CD4-positive, alpha-beta memory T cell (primary cell): ENCODE data around the gene ZNF837. TPM values are rescaled to one million over a fixed set of nuclear protein-coding genes. Genes with fewer than 3 reads are reported as not detected.

Experiments
- CTCF ChIA-PET: fragments of 350-600 bp; sonication (Branson Sonifier 250); formaldehyde crosslinking; loops from one replicate; lab custom pipeline; 2021; ENCODE audit warnings: inconsistent platforms; ENCODE audit not compliant: partially characterized antibody; lab: Charles Lee
- POLR2A ChIA-PET: fragments of 350-600 bp; sonication (Branson Sonifier 250); formaldehyde crosslinking; loops from one replicate; lab custom pipeline; 2021; ENCODE audit not compliant: partially characterized antibody; lab: Charles Lee
- DNase-seq, 5 donors: peaks; one replicate each; pipeline versions ENCODE4 v3.0.0 to v3.0.0-alpha.2; 2020 to 2022; ENCODE audit warnings: mixed read lengths in 1 of 5
- H3K27ac ChIP-seq: one replicate; pipeline ENCODE4 v1.7.0; 2013; ENCODE audit warnings: low read depth, low read length
- H3K27me3 ChIP-seq: 2 replicates; pipeline ENCODE4 v1.7.0; 2013; ENCODE audit warnings: mild to moderate bottlenecking, low read length, moderate library complexity; ENCODE audit not compliant: insufficient read depth
- H3K36me3 ChIP-seq: 2 replicates; pipeline ENCODE4 v1.7.0; 2013; ENCODE audit warnings: mild to moderate bottlenecking, low read length, moderate library complexity; ENCODE audit not compliant: insufficient read depth
- H3K4me1 ChIP-seq: 2 replicates; pipeline ENCODE4 v1.7.0; 2013; ENCODE audit warnings: mild to moderate bottlenecking, low read length, moderate library complexity; ENCODE audit not compliant: insufficient read depth
- H3K4me3 ChIP-seq, 2 donors: one replicate each; pipeline ENCODE4 v1.7.0; 2013; ENCODE audit warnings: low read length in 2 of 2, mild to moderate bottlenecking in 1 of 2
- H3K9me3 ChIP-seq, 2 donors: one replicate each; pipeline ENCODE4 v1.7.0; 2013; ENCODE audit warnings: low read length in 2 of 2, control low read depth in 1 of 2; ENCODE audit not compliant: control insufficient read depth in 1 of 2
- H3K27ac Mint-ChIP-seq, 7 donors: one replicate each; pipeline ENCODE4 v1.8.0; 2020 to 2021; ENCODE audit warnings: mixed read lengths in 7 of 7, mild to moderate bottlenecking in 6 of 7, inconsistent platforms in 3 of 7, moderate library complexity in 3 of 7
- H3K27me3 Mint-ChIP-seq, 2 donors: one replicate each; pipeline ENCODE4 v1.8.0; 2020 to 2021; ENCODE audit warnings: mixed read lengths in 2 of 2
- H3K36me3 Mint-ChIP-seq, 2 donors: one replicate each; pipeline ENCODE4 v1.8.0; 2020 to 2021; ENCODE audit warnings: mixed read lengths in 2 of 2, inconsistent platforms in 1 of 2, mild to moderate bottlenecking in 1 of 2
- H3K4me1 Mint-ChIP-seq, 4 donors: one replicate each; pipeline ENCODE4 v1.8.0; 2020 to 2021; ENCODE audit warnings: mixed read lengths in 4 of 4, mild to moderate bottlenecking in 1 of 4
- H3K4me3 Mint-ChIP-seq, 8 donors: one replicate each; pipeline ENCODE4 v1.8.0; 2020 to 2021; ENCODE audit warnings: mixed read lengths in 8 of 8, mild to moderate bottlenecking in 7 of 8, moderate library complexity in 6 of 8, inconsistent platforms in 3 of 8
- H3K9me3 Mint-ChIP-seq, 8 donors: one replicate each; pipeline ENCODE4 v1.8.0; 2020 to 2021; ENCODE audit warnings: mixed read lengths in 8 of 8, mild to moderate bottlenecking in 5 of 8, inconsistent platforms in 3 of 8, moderate library complexity in 1 of 8
- intact Hi-C: fragments of 100-400 bp; cut with micrococcal nuclease; formaldehyde crosslinking; loops from one replicate; pipeline ENCODE4 v1.15.1; 2023
- polyA plus RNA-seq, 2 donors: library from polyadenylated mRNA; unstranded; fragments of 300-500 nt; fragmentation: Illumina TruSeq; gene quantifications; one replicate each; pipeline ENCODE4 v1.2.3, GENCODE V29; 2021
- total RNA-seq, 2 experiments: library from RNA; stranded (reverse); gene quantifications; one replicate each; pipeline ENCODE4 v1.2.3, GENCODE V29; 2021

ZNF837 gene
- total RNA-seq (1 to 10 TPM; 3.4 to 3.5 TPM), polyA plus RNA-seq (1 to 10 TPM; 3.8 to 4.6 TPM)

DNA sequence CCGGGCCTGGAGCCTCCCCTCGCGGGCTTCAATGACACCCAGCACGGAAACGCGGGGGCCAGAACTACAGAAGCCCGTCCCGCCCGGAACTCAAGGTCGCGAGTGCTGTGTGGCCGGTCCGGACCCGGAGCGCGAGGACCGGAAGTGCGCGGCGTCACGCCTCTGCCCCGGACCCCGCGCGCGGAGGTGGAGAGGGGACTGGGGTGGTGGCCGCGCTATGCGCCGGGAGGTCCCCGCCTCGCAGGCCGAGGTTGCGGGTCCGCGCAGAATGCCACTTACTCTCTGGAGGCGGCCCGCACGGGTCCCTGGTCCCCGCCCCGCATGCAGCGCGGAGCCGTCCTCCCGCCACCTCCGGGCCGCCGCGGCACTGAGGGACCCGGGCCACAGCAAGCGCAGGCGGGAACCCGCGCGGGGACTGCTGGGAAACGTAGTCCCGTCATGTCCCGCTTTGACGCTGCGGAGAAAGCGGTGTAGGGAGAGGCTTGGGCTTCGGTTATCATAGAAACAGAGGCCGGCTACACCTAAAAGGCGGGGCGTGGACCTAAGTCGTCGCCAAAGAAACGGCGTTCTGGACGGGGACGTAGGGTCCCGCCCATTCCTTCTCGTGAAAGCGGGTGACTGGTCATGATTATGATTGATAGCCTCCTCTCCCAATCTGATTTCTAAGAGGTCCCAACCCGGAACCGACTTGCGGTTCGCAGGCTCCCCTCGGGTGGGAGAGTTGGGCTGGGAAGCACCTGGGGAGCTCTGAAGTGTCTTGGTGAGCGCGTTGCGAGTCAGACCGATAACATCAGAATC lies at the start of gene ZNF837:
ZNF837 (minus strand) TSS at position 369 of the 798 bp plus-strand sequence. CDS start 11,698 bp downstream, outside the sequence.
- POLR2A ChIA-PET = interaction anchor here (0.9 to 3.6 kb wide), 9 partner anchors 11 to 163 kb away, joined by 3 to 44 read pairs (median 6); partner anchors contain the start of genes TRIM28, ZBTB45, ZNF324B and ZNF497
- CTCF ChIA-PET = interaction anchor here (1.0 to 1.1 kb wide), 2 partner anchors 18 to 73 kb away, joined by 3 to 4 read pairs; partner anchors contain the start of gene ZNF497
- Histone ChIP-seq H3K4me1 (peaks cover 26% of the 10 kb centered on the region), H3K27ac (peak within 1 kb of the TSS; percentile 89), H3K27me3 (no peaks in the 10 kb centered on the region), H3K4me3 (peak within 1 kb of the TSS; percentile 61 to 85), H3K9me3 (no peaks in the 10 kb centered on the region), H3K36me3 (no peaks in the 10 kb centered on the region)
- Mint-ChIP-seq H3K4me3 (peak within 1 kb of the TSS; percentile 91 to 97 (median 95)), H3K27ac (peak within 1 kb of the TSS; percentile 84 to 98 (median 97)), H3K4me1 (peaks cover 18 to 42% (median 26%) of the 10 kb centered on the region in 4 donors), H3K27me3 (no peaks in the 10 kb centered on the region), H3K36me3 (peaks cover 0 to 4% of the 10 kb centered on the region in 2 donors), H3K9me3 (peaks cover 0 to 2% (median 0%) of the 10 kb centered on the region in 8 donors)
- DNase-seq = peak; percentile 97 to 100 (median 99)
- intact Hi-C loops = loop anchor here (1.0 to 10.0 kb wide), 13 partner anchors 19 to 198 kb away; partner anchors contain the start of genes ERVK3-1, ZNF132, ZNF274 and ZNF324

DNA sequence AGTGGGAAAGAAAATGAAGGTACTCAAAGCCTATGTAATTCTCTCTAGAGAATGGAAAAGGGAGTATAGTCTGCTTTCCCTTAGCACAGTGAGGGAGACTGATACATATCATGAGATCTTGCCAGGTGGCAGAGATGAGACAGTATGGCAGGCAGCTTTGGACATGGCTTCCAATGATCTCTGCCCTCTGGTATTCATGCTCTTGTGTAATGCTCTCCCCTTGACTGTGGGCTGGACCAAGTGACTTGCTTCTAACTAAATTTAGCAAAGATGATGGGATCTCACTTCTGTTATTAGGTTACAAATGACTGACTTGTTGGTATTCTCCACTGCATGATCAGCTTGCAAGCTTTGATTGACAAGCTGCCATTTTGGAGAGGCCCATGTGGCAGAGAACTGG lies 48.9 kb upstream of the ZNF837 start:
- H3K4me1 Mint-ChIP-seq = peaks cover 0 to 1% (median 0%) of the 10 kb centered on the region in 4 donors
- no peaks in the 10 kb centered on the region for H3K27me3 Mint-ChIP-seq
- no peak overlapping the region for H3K4me3 ChIP-seq
- H3K36me3 ChIP-seq = peaks cover 6% of the 10 kb centered on the region
- DNase-seq = no peak
- peaks cover 20 to 59% of the 10 kb centered on the region in 2 donors for H3K9me3 ChIP-seq
- H3K36me3 Mint-ChIP-seq = peaks cover 19 to 25% of the 10 kb centered on the region in 2 donors
- ChIA-PET POLR2A (interaction anchor here (1.1 to 1.4 kb wide), 2 partner anchors 10 to 21 kb away, joined by 3 to 5 read pairs; partner anchors contain the start of genes ZNF132 and ZNF584), CTCF (no interaction called here)
- H3K27me3 ChIP-seq = no peaks in the 10 kb centered on the region
- H3K27ac ChIP-seq = no peak overlapping the region
- H3K9me3 Mint-ChIP-seq = peaks cover 0 to 87% (median 62%) of the 10 kb centered on the region in 8 donors
- H3K4me1 ChIP-seq = no peaks in the 10 kb centered on the region
- intact Hi-C loops = no loop called here
- H3K27ac Mint-ChIP-seq = no peak overlapping the region
- no peak overlapping the region for H3K4me3 Mint-ChIP-seq

DNA sequence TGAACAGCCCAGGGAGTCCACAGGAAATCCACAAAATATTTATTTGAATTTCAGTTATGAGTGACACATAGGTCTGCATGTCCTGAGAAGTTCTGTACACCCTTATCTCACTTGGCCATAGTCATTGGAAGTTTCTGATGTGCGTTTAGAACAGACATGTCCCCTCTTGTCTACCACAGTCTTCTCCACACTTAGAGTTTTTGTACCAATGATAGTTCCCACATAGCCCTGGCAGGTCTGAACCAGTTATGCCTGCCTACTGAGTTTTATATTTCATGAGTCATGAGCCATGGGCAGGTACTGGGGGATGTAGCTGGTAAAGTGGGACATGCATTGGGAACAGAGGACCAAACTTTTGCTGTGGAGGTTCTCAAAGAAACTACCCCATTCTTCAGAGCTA lies 47.8 kb upstream of the ZNF837 start:
- peaks cover 17 to 48% of the 10 kb centered on the region in 2 donors for H3K9me3 ChIP-seq
- H3K27me3 Mint-ChIP-seq = no peaks in the 10 kb centered on the region
- H3K27me3 ChIP-seq = no peaks in the 10 kb centered on the region
- H3K4me1 ChIP-seq = no peaks in the 10 kb centered on the region
- peaks cover 10 to 16% of the 10 kb centered on the region in 2 donors for H3K36me3 Mint-ChIP-seq
- no peak overlapping the region for H3K4me3 Mint-ChIP-seq
- H3K9me3 Mint-ChIP-seq = peaks cover 0 to 77% (median 51%) of the 10 kb centered on the region in 8 donors
- no peak overlapping the region for H3K4me3 ChIP-seq
- H3K36me3 ChIP-seq = no peaks in the 10 kb centered on the region
- no peak for DNase-seq
- CTCF ChIA-PET = no interaction called here
- intact Hi-C loops = no loop called here
- no peak overlapping the region for H3K27ac ChIP-seq
- H3K27ac Mint-ChIP-seq = no peak overlapping the region
- H3K4me1 Mint-ChIP-seq = peaks cover 0 to 1% (median 0%) of the 10 kb centered on the region in 4 donors
- POLR2A ChIA-PET = no interaction called here

DNA sequence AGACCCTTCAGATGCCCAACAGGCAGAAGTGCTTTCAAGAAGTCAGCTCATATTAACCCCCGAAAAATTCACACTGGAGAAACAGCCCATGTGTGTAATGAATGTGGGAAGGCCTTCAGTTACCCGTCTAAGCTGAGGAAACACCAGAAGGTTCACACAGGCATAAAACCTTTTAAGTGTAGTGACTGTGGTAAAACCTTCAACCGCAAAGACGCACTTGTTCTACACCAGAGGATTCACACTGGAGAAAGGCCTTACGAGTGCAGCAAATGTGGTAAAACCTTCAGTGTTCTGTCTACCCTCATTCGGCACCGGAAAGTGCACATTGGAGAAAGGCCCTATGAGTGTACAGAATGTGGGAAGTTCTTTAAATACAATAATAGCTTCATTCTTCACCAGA lies 36.2 kb upstream of the ZNF837 start:
- Histone ChIP-seq H3K4me3 (no peak overlapping the region), H3K9me3 (no peaks in the 10 kb centered on the region), H3K36me3 (peaks cover 24% of the 10 kb centered on the region), H3K27me3 (no peaks in the 10 kb centered on the region), H3K4me1 (no peaks in the 10 kb centered on the region), H3K27ac (no peak overlapping the region)
- no peak overlapping the region for H3K27ac Mint-ChIP-seq
- H3K9me3 Mint-ChIP-seq = no peaks in the 10 kb centered on the region
- no peaks in the 10 kb centered on the region for H3K27me3 Mint-ChIP-seq
- POLR2A ChIA-PET = no interaction called here
- H3K4me1 Mint-ChIP-seq = peaks cover 0 to 3% (median 1%) of the 10 kb centered on the region in 4 donors
- CTCF ChIA-PET = interaction anchor here (1.6 kb wide), 1 partner anchor 9 kb away, joined by 3 read pairs; no protein-coding TSS in a partner anchor
- no peak overlapping the region for H3K4me3 Mint-ChIP-seq
- intact Hi-C loops = no loop called here
- DNase-seq = no peak
- peaks cover 32 to 34% of the 10 kb centered on the region in 2 donors for H3K36me3 Mint-ChIP-seq

DNA sequence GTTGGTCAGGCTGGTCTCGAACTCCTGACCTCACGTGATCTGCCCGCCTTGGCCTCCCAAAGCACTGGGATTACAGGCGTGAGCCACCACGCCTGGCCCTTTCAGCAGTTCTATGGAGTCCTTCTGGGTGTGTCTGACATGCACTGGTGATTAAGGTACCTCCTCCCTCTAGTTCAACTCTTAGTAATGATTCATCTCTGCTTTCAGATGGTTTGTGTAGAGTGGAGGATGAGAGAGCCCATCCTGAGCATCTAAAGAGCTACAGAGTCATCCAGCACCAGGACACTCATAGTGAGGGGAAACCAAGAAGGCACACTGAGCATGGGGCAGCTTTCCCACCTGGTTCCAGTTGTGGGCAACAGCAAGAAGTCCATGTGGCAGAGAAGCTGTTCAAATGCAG lies 35.8 kb upstream of the ZNF837 start:
- H3K4me1 ChIP-seq = no peaks in the 10 kb centered on the region
- peaks cover 0 to 3% (median 1%) of the 10 kb centered on the region in 4 donors for H3K4me1 Mint-ChIP-seq
- ChIA-PET POLR2A (no interaction called here), CTCF (interaction anchor here (1.6 kb wide), 1 partner anchor 10 kb away, joined by 3 read pairs; no protein-coding TSS in a partner anchor)
- H3K27me3 Mint-ChIP-seq = no peaks in the 10 kb centered on the region
- peaks cover 32 to 34% of the 10 kb centered on the region in 2 donors for H3K36me3 Mint-ChIP-seq
- no peak overlapping the region for H3K4me3 ChIP-seq
- no peak overlapping the region for H3K4me3 Mint-ChIP-seq
- H3K27ac ChIP-seq = no peak overlapping the region
- no peaks in the 10 kb centered on the region for H3K27me3 ChIP-seq
- H3K9me3 ChIP-seq = no peaks in the 10 kb centered on the region
- H3K9me3 Mint-ChIP-seq = no peaks in the 10 kb centered on the region
- intact Hi-C loops = no loop called here
- DNase-seq = no peak
- H3K36me3 ChIP-seq = peaks cover 24% of the 10 kb centered on the region
- no peak overlapping the region for H3K27ac Mint-ChIP-seq

DNA sequence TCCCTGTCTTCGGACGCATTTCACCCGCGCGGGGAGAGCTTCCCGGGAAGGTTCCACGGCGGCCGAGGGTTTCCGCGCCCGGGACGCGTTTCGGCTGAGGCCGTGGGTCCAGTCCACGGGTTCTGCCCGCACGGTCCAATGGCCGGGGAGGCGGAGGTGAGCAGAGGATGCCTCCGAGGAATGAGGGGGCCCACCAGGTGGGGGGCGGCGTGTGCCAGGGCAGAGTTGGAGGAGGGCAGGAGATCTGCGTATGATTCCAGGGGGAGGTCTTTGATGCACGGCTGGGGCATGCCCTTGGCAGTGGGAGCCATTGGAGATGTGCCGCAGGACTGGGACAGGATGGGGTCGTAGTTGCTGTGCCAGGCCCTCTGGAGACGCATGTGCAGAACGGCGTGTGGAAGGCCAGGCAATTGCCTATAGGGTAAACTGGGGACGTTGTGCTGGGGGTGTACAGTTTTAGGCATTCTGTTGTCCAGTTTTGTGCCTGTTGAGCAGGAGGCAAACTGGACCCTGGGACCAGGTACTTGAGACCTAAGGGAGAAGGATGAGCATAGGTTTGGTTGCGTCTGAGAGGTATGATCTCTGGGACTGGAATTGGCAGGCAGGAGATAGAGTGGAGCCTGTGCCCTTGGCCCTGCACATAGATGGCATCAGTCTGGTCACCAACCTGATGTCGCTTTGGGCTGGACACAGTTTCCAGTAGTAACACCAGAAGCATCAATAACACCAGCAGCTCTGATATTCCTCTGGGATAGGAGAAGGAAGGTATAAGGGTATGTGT lies 28.4 kb upstream of the ZNF837 start:
- no peaks in the 10 kb centered on the region for H3K9me3 Mint-ChIP-seq
- Histone ChIP-seq H3K27ac (peak overlapping the region; percentile 77), H3K4me1 (peaks cover 25% of the 10 kb centered on the region), H3K36me3 (no peaks in the 10 kb centered on the region), H3K9me3 (no peaks in the 10 kb centered on the region), H3K4me3 (peak overlapping the region; percentile 19 to 94), H3K27me3 (no peaks in the 10 kb centered on the region)
- ChIA-PET CTCF (interaction anchor here (1.0 to 1.6 kb wide), 5 partner anchors 36 to 172 kb away, joined by 3 to 5 read pairs (median 3); partner anchors contain the start of gene ZNF324B), POLR2A (interaction anchor here (0.7 to 1.8 kb wide), 17 partner anchors 9 to 135 kb away, joined by 3 to 12 read pairs (median 5); partner anchors contain the start of genes ERVK3-1, RNF225, RPS5 and TRIM28)
- peak overlapping the region; percentile 78 to 92 (median 90) for H3K27ac Mint-ChIP-seq
- H3K36me3 Mint-ChIP-seq = peaks cover 0 to 10% of the 10 kb centered on the region in 2 donors
- peak overlapping the region; percentile 92 to 100 (median 96) for H3K4me3 Mint-ChIP-seq
- intact Hi-C loops = loop anchor here (2.0 kb wide), 3 partner anchors 82 to 226 kb away; partner anchors contain the start of genes ZNF274, ZNF8 and ZSCAN22
- H3K4me1 Mint-ChIP-seq = peaks cover 21 to 39% (median 33%) of the 10 kb centered on the region in 4 donors
- H3K27me3 Mint-ChIP-seq = no peaks in the 10 kb centered on the region
- DNase-seq = no peak
